Calu3 (cell line): ENCODE measurements around the gene KIAA0586. TPM values are rescaled to one million over a fixed set of nuclear protein-coding genes. Genes with fewer than 3 reads are reported as not detected.

Experiments
- Bru-seq: library from RNA; stranded (reverse); fragments of 400-500 nt; gene quantifications from one replicate; lab custom pipeline; 2021; lab: Mats Ljungman, UMichigan
- BruChase-seq, 2 experiments: library from RNA; stranded (reverse); fragments of 400-500 nt; gene quantifications; one replicate each; lab custom pipeline; 2021; lab: Mats Ljungman, UMichigan
- BruUV-seq: library from RNA; stranded (reverse); fragments of 400-500 nt; replicated peaks from 2 replicates; lab custom pipeline; 2021; lab: Mats Ljungman, UMichigan
- CTCF ChIA-PET: fragments of 300-600 bp; sonication (Branson Sonifier 250); formaldehyde crosslinking; loops from one replicate; lab custom pipeline; 2022; ENCODE audit warnings: antibody characterized with exemption; lab: Charles Lee
- DNase-seq: peaks from one replicate; pipeline ENCODE4 v3.0.0; 2022
- H3K27ac Mint-ChIP-seq: one replicate; pipeline ENCODE4 v1.8.0; 2022; ENCODE audit warnings: mixed read lengths; ENCODE audit not compliant: unreplicated experiment
- H3K27me3 Mint-ChIP-seq: one replicate; pipeline ENCODE4 v1.8.0; 2022; ENCODE audit warnings: mixed read lengths; ENCODE audit not compliant: unreplicated experiment
- H3K36me3 Mint-ChIP-seq: one replicate; pipeline ENCODE4 v1.8.0; 2022; ENCODE audit warnings: mild to moderate bottlenecking, moderate library complexity, mixed read lengths; ENCODE audit not compliant: insufficient read depth, unreplicated experiment
- H3K4me1 Mint-ChIP-seq: one replicate; pipeline ENCODE4 v1.8.0; 2022; ENCODE audit warnings: mild to moderate bottlenecking, low read depth, mixed read lengths; ENCODE audit not compliant: unreplicated experiment
- H3K4me3 Mint-ChIP-seq: one replicate; pipeline ENCODE4 v1.8.0; 2022; ENCODE audit warnings: mild to moderate bottlenecking, low read depth, moderate library complexity, mixed read lengths; ENCODE audit not compliant: unreplicated experiment
- H3K9me3 Mint-ChIP-seq: one replicate; pipeline ENCODE4 v1.8.0; 2022; ENCODE audit warnings: low read depth, mixed read lengths; ENCODE audit not compliant: unreplicated experiment
- intact Hi-C: fragments of 100-400 bp; cut with micrococcal nuclease; formaldehyde crosslinking; loops from one replicate; pipeline ENCODE4 v1.10.0; 2022; ENCODE audit not compliant: unreplicated experiment
- long read RNA-seq: library from polyadenylated mRNA; stranded (forward); transcript quantifications from one replicate; pipeline ENCODE4 v2.0.0, GENCODE V29; 2022
- total RNA-seq: library from RNA; stranded (reverse); gene quantifications from 2 replicates; pipeline ENCODE4 v1.2.3, GENCODE V29; 2022
- TF ChIP-seq, protein P1 (sequence below): fragments of 200-600 bp; IDR thresholded peaks from one replicate; pipeline ENCODE4 v1.8.0; 2022; ENCODE audit warnings: antibody characterized with exemption; ENCODE audit not compliant: unreplicated experiment

KIAA0586 gene
- total RNA-seq (16.7 and 19.3 TPM in 2 replicates), Bru-seq, nascent RNA (percentile 63 among the genes with signal in this experiment), BruChase-seq, experiment 1, labeled RNA remaining after a 6-hour chase (percentile 52 among the genes with signal in this experiment), BruChase-seq, experiment 2, labeled RNA remaining after a 2-hour chase (percentile 54 among the genes with signal in this experiment)
- long read RNA-seq, partial matches to known transcripts = 4 of 8 reads
- long read RNA-seq, other reads (novel, unspliced or antisense) = 4 of 8 reads

DNA sequence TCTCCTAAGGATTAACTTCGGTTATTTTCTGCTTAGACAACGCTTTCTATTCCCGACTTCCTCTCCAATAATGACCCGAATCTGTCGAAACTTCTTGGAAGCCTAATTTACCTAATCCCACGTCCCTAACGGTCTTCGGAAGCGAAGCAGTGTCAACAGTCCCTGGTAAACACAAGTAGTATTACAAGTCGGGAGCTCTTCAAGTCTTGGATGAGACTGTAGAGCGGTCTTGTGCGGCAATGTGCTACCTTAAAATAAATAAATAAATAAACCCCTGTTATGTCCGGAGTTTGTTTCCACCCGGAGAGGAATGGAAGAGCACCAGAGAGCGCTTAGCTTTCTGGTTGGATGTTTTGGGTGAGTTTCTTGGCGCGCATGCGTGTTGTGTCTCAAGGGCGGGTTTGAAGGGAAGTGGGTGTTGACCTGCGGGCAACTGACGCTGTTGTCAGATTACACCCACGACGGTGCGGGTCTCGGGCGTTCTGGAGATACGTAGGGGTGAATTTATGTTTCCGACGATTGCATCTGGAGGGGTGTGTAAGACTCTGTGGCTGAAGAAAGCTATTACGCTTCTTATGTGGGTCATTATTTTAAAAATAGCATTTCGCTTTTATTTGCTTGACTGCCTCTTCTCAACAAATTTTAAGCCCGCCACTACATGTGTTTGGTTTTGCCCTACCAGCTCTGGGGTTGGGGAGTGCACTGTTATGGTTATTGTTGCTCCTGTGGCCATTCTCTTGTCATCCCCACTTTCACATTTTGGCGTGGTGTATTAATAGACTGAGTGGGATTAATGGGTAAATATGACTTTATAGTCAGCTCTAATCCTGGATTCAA lies at the start of gene KIAA0586, which contains the start of gene TIMM9:
Gene KIAA0586 (plus strand): TSS at position 439 of the 837 bp plus-strand sequence. CDS start 546 bp downstream, outside the sequence.
Gene TIMM9 (minus strand): TSS at position 251 of the 837 bp plus-strand sequence. CDS start 15,586 bp downstream, outside the sequence.
- peak within 1 kb of the TSS; percentile 99 for H3K27ac Mint-ChIP-seq
- intact Hi-C loops = no loop called here
- TF ChIP-seq, protein P1, sequence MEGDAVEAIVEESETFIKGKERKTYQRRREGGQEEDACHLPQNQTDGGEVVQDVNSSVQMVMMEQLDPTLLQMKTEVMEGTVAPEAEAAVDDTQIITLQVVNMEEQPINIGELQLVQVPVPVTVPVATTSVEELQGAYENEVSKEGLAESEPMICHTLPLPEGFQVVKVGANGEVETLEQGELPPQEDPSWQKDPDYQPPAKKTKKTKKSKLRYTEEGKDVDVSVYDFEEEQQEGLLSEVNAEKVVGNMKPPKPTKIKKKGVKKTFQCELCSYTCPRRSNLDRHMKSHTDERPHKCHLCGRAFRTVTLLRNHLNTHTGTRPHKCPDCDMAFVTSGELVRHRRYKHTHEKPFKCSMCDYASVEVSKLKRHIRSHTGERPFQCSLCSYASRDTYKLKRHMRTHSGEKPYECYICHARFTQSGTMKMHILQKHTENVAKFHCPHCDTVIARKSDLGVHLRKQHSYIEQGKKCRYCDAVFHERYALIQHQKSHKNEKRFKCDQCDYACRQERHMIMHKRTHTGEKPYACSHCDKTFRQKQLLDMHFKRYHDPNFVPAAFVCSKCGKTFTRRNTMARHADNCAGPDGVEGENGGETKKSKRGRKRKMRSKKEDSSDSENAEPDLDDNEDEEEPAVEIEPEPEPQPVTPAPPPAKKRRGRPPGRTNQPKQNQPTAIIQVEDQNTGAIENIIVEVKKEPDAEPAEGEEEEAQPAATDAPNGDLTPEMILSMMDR = no peak
- no TSS peak for BruUV-seq
- no peaks in the 10 kb centered on the region for H3K9me3 Mint-ChIP-seq
- CTCF ChIA-PET = no interaction called here
- H3K36me3 Mint-ChIP-seq = peaks cover 41% of the 10 kb centered on the region
- DNase-seq = peak; percentile 91
- no peaks in the 10 kb centered on the region for H3K27me3 Mint-ChIP-seq
- peaks cover 10% of the 10 kb centered on the region for H3K4me1 Mint-ChIP-seq
- H3K4me3 Mint-ChIP-seq = peak within 1 kb of the TSS; percentile 94

DNA sequence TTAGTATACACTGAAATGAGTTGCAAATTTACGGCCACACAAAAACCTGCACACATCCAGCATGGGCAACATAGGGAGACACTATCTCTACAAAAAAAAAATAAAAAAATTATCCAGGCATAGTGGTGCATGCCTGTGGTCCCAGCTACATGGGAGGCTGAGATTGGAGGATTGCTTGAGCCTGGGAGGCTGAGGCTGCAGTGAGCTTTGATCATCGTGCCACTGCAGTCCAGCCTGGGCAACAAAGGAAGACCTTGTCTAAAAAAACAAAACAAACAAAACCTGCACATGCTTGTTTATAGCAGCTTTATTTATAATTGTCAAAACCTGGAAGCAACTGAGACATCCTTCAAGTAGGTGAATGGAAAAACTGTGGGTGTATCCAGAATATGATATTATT lies 36.7 kb upstream of the KIAA0586 start:
- Mint-ChIP-seq H3K27me3 (no peaks in the 10 kb centered on the region), H3K27ac (no peak overlapping the region), H3K4me3 (no peak overlapping the region), H3K4me1 (no peaks in the 10 kb centered on the region), H3K36me3 (peaks cover 6% of the 10 kb centered on the region), H3K9me3 (no peaks in the 10 kb centered on the region)
- TF ChIP-seq, protein P1 = no peak
- intact Hi-C loops = no loop called here
- no TSS peak for BruUV-seq
- no peak for DNase-seq
- CTCF ChIA-PET = no interaction called here

DNA sequence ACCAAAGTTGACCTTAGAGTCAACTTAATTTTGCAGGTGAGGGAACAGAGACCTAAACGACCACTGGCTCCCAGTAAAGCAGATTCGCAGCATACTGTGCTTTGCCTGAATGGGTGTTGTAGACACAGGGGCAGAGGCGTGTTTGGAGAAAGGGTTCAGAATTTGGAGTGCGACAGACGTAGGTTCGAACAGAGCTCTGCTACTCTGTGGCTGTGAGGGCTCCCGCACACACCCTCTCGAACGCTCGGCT lies 32.0 kb upstream of the KIAA0586 start:
- H3K4me3 Mint-ChIP-seq = peak overlapping the region; percentile 71
- H3K9me3 Mint-ChIP-seq = no peaks in the 10 kb centered on the region
- H3K27me3 Mint-ChIP-seq = no peaks in the 10 kb centered on the region
- H3K4me1 Mint-ChIP-seq = peaks cover 7% of the 10 kb centered on the region
- intact Hi-C loops = loop anchor here (5.0 kb wide), 1 partner anchor 288 kb away; no protein-coding TSS in a partner anchor
- no TSS peak for BruUV-seq
- no peak for DNase-seq
- peaks cover 16% of the 10 kb centered on the region for H3K36me3 Mint-ChIP-seq
- CTCF ChIA-PET = interaction anchor here (1.2 to 1.7 kb wide), 2 partner anchors 10 to 98 kb away, joined by 4 to 5 read pairs; partner anchors contain the start of gene ARID4A
- no peak overlapping the region for H3K27ac Mint-ChIP-seq
- TF ChIP-seq, protein P1 = no peak
